ENCODE data around the gene PLA2G4B. TPM values are rescaled to one million over a fixed set of nuclear protein-coding genes. Genes with fewer than 3 reads are reported as not detected.

The PLA2G4B gene
- total RNA-seq, 6 experiments from 2014 or later, result 1.6 to 3.0 (median 2.7) TPM

DNA sequence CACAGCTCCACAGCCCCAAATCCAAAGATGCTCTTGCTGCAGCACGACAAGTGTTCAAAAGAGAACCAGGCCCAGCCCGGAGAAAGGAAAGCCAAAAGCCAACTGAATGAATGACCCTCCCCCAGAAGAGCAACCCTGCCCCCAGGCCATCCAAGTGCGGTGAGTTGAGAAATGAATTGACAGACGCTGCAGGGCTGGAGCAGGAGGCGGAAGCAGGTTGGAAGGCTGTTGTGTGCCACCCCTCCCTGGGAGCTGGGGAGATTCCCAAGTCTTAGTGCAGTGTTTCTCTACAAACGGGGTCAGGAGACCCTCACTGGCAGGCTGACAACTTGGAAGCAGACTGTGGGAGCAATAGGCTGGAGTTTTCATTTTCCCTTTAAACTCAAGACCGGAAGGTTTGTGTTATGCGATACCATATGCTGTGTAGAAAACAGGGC, 58.7 kb downstream of the PLA2G4B start:
- peaks cover 2% of the 10 kb centered on the region; the same call in 1 of the 2 replicates for H3K27me3 Mint-ChIP-seq (ENCODE audit: insufficient read depth)
- DNase-seq, result no peak
- H3K27ac Mint-ChIP-seq, result no peak overlapping the region
- peaks cover 4% of the 10 kb centered on the region; the same call in 1 of the 2 replicates for H3K36me3 Mint-ChIP-seq (ENCODE audit: low read depth)
- TF ChIP-seq, protein P1, sequence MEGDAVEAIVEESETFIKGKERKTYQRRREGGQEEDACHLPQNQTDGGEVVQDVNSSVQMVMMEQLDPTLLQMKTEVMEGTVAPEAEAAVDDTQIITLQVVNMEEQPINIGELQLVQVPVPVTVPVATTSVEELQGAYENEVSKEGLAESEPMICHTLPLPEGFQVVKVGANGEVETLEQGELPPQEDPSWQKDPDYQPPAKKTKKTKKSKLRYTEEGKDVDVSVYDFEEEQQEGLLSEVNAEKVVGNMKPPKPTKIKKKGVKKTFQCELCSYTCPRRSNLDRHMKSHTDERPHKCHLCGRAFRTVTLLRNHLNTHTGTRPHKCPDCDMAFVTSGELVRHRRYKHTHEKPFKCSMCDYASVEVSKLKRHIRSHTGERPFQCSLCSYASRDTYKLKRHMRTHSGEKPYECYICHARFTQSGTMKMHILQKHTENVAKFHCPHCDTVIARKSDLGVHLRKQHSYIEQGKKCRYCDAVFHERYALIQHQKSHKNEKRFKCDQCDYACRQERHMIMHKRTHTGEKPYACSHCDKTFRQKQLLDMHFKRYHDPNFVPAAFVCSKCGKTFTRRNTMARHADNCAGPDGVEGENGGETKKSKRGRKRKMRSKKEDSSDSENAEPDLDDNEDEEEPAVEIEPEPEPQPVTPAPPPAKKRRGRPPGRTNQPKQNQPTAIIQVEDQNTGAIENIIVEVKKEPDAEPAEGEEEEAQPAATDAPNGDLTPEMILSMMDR (IDR thresholded peaks at IDR 0.05), result no peak
- H3K4me1 Mint-ChIP-seq (ENCODE audit: low read depth), result peaks cover 14% of the 10 kb centered on the region
- no peak overlapping the region for H3K4me3 Mint-ChIP-seq
- H3K9me3 Mint-ChIP-seq, result no peaks in the 10 kb centered on the region

Small RNA genes within 50 kb of the gene (microRNA-seq; reads per million reads assigned to microRNA genes)
- not detected for gene MIR4310

Other genes starting within 250 kb of the PLA2G4B start
- gene MGA, start 178.4 kb upstream of the PLA2G4B start, total RNA-seq (2021; fragmentation: NEBNext Ultra II Directional; extraction: Animal tissue kit (Norgen Biotek cat#: 25700)), result 10 to 100 TPM; 11.8 to 16.6 (median 15.3) TPM
- 10 to 100 TPM; 15.7 to 22.4 (median 18.1) TPM for gene MAPKBP1, start 64.4 kb upstream of the PLA2G4B start, total RNA-seq (2021; fragmentation: NEBNext Ultra II Directional; extraction: Animal tissue kit (Norgen Biotek cat#: 25700))
- 10 to 100 TPM in 1 of 6 experiments, 1 to 10 TPM in 5; 4.9 to 11.0 (median 8.2) TPM for gene JMJD7, start 10.8 kb upstream of the PLA2G4B start, total RNA-seq (2021; fragmentation: NEBNext Ultra II Directional; extraction: Animal tissue kit (Norgen Biotek cat#: 25700))
- under 1 TPM; 0.16 to 0.34 (median 0.24) TPM for gene SPTBN5, start 55.2 kb downstream of the PLA2G4B start, total RNA-seq (2021; fragmentation: NEBNext Ultra II Directional; extraction: Animal tissue kit (Norgen Biotek cat#: 25700))
- 10 to 100 TPM; 14.1 to 21.8 (median 18.1) TPM for gene EHD4, start 133.7 kb downstream of the PLA2G4B start, total RNA-seq (2021; fragmentation: NEBNext Ultra II Directional; extraction: Animal tissue kit (Norgen Biotek cat#: 25700))
- not detected for gene PLA2G4E, start 182.2 kb downstream of the PLA2G4B start, total RNA-seq (2021; fragmentation: NEBNext Ultra II Directional; extraction: Animal tissue kit (Norgen Biotek cat#: 25700))